K562 (cell line): ENCODE results near the gene CRIP3. TPM values are rescaled to one million over a fixed set of nuclear protein-coding genes. Genes with fewer than 3 reads are reported as not detected.

ENCODE experiments used
- ATAC-seq: fragments of 200-7000 bp; cut with Tn5 transposase; 3 replicates; pipeline ENCODE4 v1.9.1; 2020; ENCODE audit warnings: moderate library complexity
- BruUV-seq: library from RNA; stranded (reverse); fragments of 400-500 nt; replicated peaks from 2 replicates; lab custom pipeline; 2021; lab: Mats Ljungman, UMichigan
- CTCF ChIA-PET: fragments of 300-600 bp; formaldehyde crosslinking; extraction: SDS; loops from one replicate; lab custom pipeline; 2021; ENCODE audit warnings: low intra/inter-chr PET ratio; lab: Yijun Ruan, JAX
- POLR2A ChIA-PET: fragments of 300-600, 350-650 bp; sonication (Branson Sonifier 250); formaldehyde crosslinking; extraction: SDS; loops from one replicate; lab custom pipeline; 2021; ENCODE audit warnings: antibody characterized with exemption, inconsistent platforms; lab: Yijun Ruan, JAX
- DNase-seq, 4 experiments: peaks; one replicate each; pipeline versions ENCODE4 v3.0.0 to v3.0.0-alpha.2; 2011 to 2018; ENCODE audit warnings: low spot score in 3 of 4, mixed read lengths in 3 of 4; ENCODE audit errors: extremely low read depth in 1 of 4
- FAIRE-seq: peaks from 2 replicates; lab custom pipeline; 2011; peaks lifted over from hg19 to GRCh38; lab: Jason Lieb, UNC
- H2AFZ ChIP-seq: 2 replicates; pipeline ENCODE4 v1.6.0; 2011; ENCODE audit warnings: low read depth, low read length, control low read depth, inconsistent platforms
- H3K27ac ChIP-seq: fragments of 200-600 bp; 3 replicates; pipeline ENCODE4 v1.8.0; 2011; ENCODE audit warnings: low read depth, mild to moderate bottlenecking, control low read depth, inconsistent platforms, low read length, moderate library complexity, mixed read lengths; ENCODE audit errors: extremely low read depth
- H3K27me3 ChIP-seq, 2 experiments: fragments of 300-600 bp in 1 of 2; 2 replicates in 1 of 2; 3 replicates in 1 of 2; pipeline versions ENCODE4 v1.6.0 to v1.8.0; 2011; ENCODE audit warnings: inconsistent platforms in 2 of 2, low read length in 2 of 2, mild to moderate bottlenecking in 1 of 2, mixed read lengths in 1 of 2, moderate library complexity in 1 of 2; ENCODE audit not compliant: control insufficient read depth in 2 of 2, insufficient read depth in 2 of 2
- H3K36me3 ChIP-seq: fragments of 300-600 bp; 3 replicates; pipeline ENCODE4 v1.8.0; 2011; ENCODE audit warnings: mild to moderate bottlenecking, low read length, inconsistent platforms; ENCODE audit not compliant: control insufficient read depth, insufficient read depth
- H3K4me1 ChIP-seq, 2 experiments: fragments of 200-600 bp in 1 of 2; replicated peaks in 1 of 2; 2 replicates in 1 of 2; 3 replicates in 1 of 2; pipeline versions ENCODE4 v1.5.1 to v1.8.0; 2011; ENCODE audit warnings: inconsistent platforms in 2 of 2, low read length in 2 of 2, mild to moderate bottlenecking in 1 of 2, mixed read lengths in 1 of 2, moderate library complexity in 1 of 2; ENCODE audit not compliant: control insufficient read depth in 2 of 2, insufficient read depth in 2 of 2
- H3K4me2 ChIP-seq: 2 replicates; pipeline ENCODE4 v1.6.1; 2011; ENCODE audit warnings: low read length, control low read depth, inconsistent platforms, mixed read lengths; ENCODE audit not compliant: insufficient read depth
- H3K4me3 ChIP-seq: fragments of 200-600 bp; sonication (generic), shearing (Covaris generic); 2 replicates; pipeline ENCODE4 v1.5.1; 2016; ENCODE audit warnings: control low read depth, inconsistent platforms
- H3K79me2 ChIP-seq: fragments of 200-600 bp; 3 replicates; pipeline ENCODE4 v1.8.0; 2011; ENCODE audit warnings: low read length, inconsistent platforms; ENCODE audit not compliant: control insufficient read depth, insufficient read depth
- H3K9ac ChIP-seq, 2 experiments: 2 replicates each; pipeline versions ENCODE4 v1.6.0 to v1.6.1; 2011; ENCODE audit warnings: low read depth in 2 of 2, low read length in 2 of 2, control low read depth in 1 of 2, inconsistent platforms in 1 of 2, mild to moderate bottlenecking in 1 of 2, mixed read lengths in 1 of 2; ENCODE audit not compliant: insufficient read depth in 1 of 2
- H3K9me1 ChIP-seq: one replicate; pipeline ENCODE4 v1.6.0; 2011; ENCODE audit warnings: inconsistent platforms, mild to moderate bottlenecking, low read length, moderate library complexity; ENCODE audit not compliant: control insufficient read depth, insufficient read depth
- H3K9me3 ChIP-seq: replicated peaks from 2 replicates; pipeline ENCODE4 v1.5.1; 2011; ENCODE audit warnings: low read depth, low read length, inconsistent platforms; ENCODE audit not compliant: control insufficient read depth, insufficient read depth
- H4K20me1 ChIP-seq: replicated peaks from 2 replicates; pipeline ENCODE4 v1.6.1; 2011; ENCODE audit warnings: low read length, inconsistent platforms, mixed read lengths; ENCODE audit not compliant: control insufficient read depth, insufficient read depth
- POLR2AphosphoS5 ChIP-seq: IDR thresholded peaks from 2 replicates; pipeline ENCODE4 v1.6.1; 2011; ENCODE audit warnings: mild to moderate bottlenecking, low read depth, low read length, moderate library complexity; ENCODE audit not compliant: control insufficient read depth, insufficient read depth
- PTBP1 ChIP-seq: fragments of 200-400 bp; formaldehyde crosslinking; IDR thresholded peaks from 2 replicates; pipeline ENCODE4 v1.6.1; 2017; ENCODE audit warnings: low read depth, low read length
- ZNF140 ChIP-seq: fragments of 250-450 bp; sonication (Bioruptor Pico); IDR thresholded peaks from 2 replicates; pipeline ENCODE4 v1.8.0; 2021; ENCODE audit warnings: moderate library complexity, mild to moderate bottlenecking, inconsistent platforms
- WGBS: fragments of 100-300 bp; shearing (Covaris generic); methylation state at CpG from one replicate; pipeline ENCODE4 v1.1.6; 2016; ENCODE audit warnings: low coverage, mixed read lengths; ENCODE audit not compliant: insufficient coverage; ENCODE audit errors: missing lambda C conversion rate; 5-methylcytosine and 5-hydroxymethylcytosine counted together
- in situ Hi-C: fragments of 300-500 bp; cut with MboI; formaldehyde crosslinking; loops from 4 replicates; pipeline ENCODE4 v1.15.0; 2018; ENCODE audit warnings: inconsistent platforms, mixed read lengths
- intact Hi-C: fragments of 100-400 bp; cut with micrococcal nuclease; formaldehyde crosslinking; loops from 2 replicates; pipeline ENCODE4 v1.14.2; 2022
- polyA plus RNA-seq, 8 experiments: library from polyadenylated mRNA; depleted of rRNA in 4 of 8; stranded (reverse) in 5 of 8; unstranded in 3 of 8; fragments of >200 nt; fragmentation: Nextera tagmentation in 2 of 8; fragmentation: Illumina TruSeq in 1 of 8; extraction: Ambion mirVana in 2 of 8; extraction: Trizol in 1 of 8; gene quantifications; 2 replicates each; pipeline versions ENCODE4 v1.2.1 to v1.2.3, GENCODE V29; 2011 to 2014; ENCODE audit warnings: inconsistent platforms in 1 of 8, missing spikeins in 1 of 8
- total RNA-seq, 7 experiments: library from RNA; depleted of rRNA in 6 of 7; stranded (reverse); fragments of >200 nt in 6 of 7; fragmentation: Illumina TruSeq in 2 of 7; extraction: Trizol in 2 of 7; gene quantifications; 2 replicates each; pipeline versions ENCODE4 v1.2.1 to v1.2.3, GENCODE V29; 2011 to 2021; ENCODE audit warnings: low replicate concordance in 1 of 7
- TF ChIP-seq, protein P1 (sequence below): fragments of 450-650 bp; IDR thresholded peaks from 2 replicates; pipeline ENCODE4 v1.6.1; 2016; ENCODE audit warnings: antibody characterized with exemption
- TF ChIP-seq, protein P2 (sequence below): fragments of 450-650 bp; IDR thresholded peaks from 2 replicates; pipeline ENCODE4 v1.6.1; 2016; ENCODE audit warnings: missing biosample characterization, missing genetic modification characterization

The CRIP3 gene
- total and polyA plus RNA-seq, 9 of the 15 experiments (the other 6 are each of a cell fraction or from before 2014, with no cell fraction given): 0.36 to 2.1 (median 0.87) TPM

DNA sequence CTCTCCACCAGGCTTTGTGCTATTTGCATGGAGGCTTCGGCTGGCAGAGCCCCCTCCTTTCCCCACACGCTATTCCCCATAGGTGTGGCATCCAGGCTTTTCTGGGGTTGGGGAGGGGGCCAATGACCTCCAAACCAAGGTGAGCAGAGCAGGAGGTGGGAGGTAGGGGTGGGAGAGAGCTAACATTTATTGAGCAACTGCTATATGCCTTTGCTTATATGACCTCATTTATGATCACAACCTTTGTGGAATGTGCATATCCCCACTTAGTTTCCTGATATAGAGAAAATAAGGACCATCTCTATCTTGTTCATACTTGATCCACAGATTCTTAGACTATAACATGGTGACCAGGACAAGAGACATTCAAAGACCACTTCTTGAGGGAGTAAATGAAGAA, 28.4 kb downstream of the CRIP3 start:
- Histone ChIP-seq H3K4me3 (no peak overlapping the region), H3K9me1 (no peaks in the 10 kb centered on the region), H3K9me3 (no peaks in the 10 kb centered on the region), H3K27me3 (peaks cover 55 to 91% of the 10 kb centered on the region in 2 experiments), H2AFZ (no peak overlapping the region), H3K27ac (no peak overlapping the region), H4K20me1 (no peaks in the 10 kb centered on the region), H3K36me3 (no peaks in the 10 kb centered on the region), H3K9ac (no peak overlapping the region), H3K4me2 (no peak overlapping the region), H3K4me1 (peaks cover 0 to 38% of the 10 kb centered on the region in 2 experiments; a peak in 2 of 5 replicates), H3K79me2 (no peaks in the 10 kb centered on the region)
- ATAC-seq (no peak), DNase-seq (no peak), FAIRE-seq (no peak)
- POLR2A ChIA-PET: interaction anchor here (0.8 to 3.7 kb wide), 2 partner anchors 11 to 12 kb away, joined by 4 to 19 read pairs; no protein-coding TSS in a partner anchor
- in situ Hi-C loops (no loop called here), intact Hi-C loops (no loop called here)
- CTCF ChIA-PET: no interaction called here
- no peak for TF ChIP-seq ZNF140 (CRISPR knock-in tag)
- TF ChIP-seq, protein P1, sequence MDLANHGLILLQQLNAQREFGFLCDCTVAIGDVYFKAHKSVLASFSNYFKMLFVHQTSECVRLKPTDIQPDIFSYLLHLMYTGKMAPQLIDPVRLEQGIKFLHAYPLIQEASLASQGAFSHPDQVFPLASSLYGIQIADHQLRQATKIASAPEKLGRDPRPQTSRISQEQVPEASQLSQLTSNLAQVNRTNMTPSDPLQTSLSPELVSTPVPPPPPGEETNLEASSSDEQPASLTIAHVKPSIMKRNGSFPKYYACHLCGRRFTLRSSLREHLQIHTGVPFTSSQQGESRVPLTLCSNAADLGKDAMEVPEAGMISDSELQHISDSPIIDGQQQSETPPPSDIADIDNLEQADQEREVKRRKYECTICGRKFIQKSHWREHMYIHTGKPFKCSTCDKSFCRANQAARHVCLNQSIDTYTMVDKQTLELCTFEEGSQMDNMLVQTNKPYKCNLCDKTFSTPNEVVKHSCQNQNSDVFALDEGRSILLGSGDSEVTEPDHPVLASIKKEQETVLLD: no peak
- TF ChIP-seq POLR2AphosphoS5: no peak
- TF ChIP-seq PTBP1: no peak
- TF ChIP-seq, protein P2, sequence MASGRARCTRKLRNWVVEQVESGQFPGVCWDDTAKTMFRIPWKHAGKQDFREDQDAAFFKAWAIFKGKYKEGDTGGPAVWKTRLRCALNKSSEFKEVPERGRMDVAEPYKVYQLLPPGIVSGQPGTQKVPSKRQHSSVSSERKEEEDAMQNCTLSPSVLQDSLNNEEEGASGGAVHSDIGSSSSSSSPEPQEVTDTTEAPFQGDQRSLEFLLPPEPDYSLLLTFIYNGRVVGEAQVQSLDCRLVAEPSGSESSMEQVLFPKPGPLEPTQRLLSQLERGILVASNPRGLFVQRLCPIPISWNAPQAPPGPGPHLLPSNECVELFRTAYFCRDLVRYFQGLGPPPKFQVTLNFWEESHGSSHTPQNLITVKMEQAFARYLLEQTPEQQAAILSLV: no peak
- no TSS peak for BruUV-seq
- 9% methylated on average over 2 of the region's 2 CpGs for WGBS
